IMR-90 (cell line): ENCODE results near the gene IGSF3. TPM values are rescaled to one million over a fixed set of nuclear protein-coding genes. Genes with fewer than 3 reads are reported as not detected.
"Not testable (repeated sequence)": the region's sequence is repeated elsewhere in the genome, so short reads cannot be mapped to it uniquely, and the experiment has no call there.

Experiments
- ATAC-seq: fragments of 200-7000 bp; cut with Tn5 transposase; 2 replicates; pipeline ENCODE4 v1.9.1; 2020; ENCODE audit warnings: low read depth, mild to moderate bottlenecking, moderate library complexity
- BruUV-seq: library from RNA; stranded (reverse); fragments of 400-500 nt; replicated peaks from 2 replicates; lab custom pipeline; 2021; lab: Mats Ljungman, UMichigan
- CTCF ChIA-PET: fragments of 300-600 bp; formaldehyde crosslinking; extraction: SDS; loops from one replicate; lab custom pipeline; 2021; ENCODE audit warnings: antibody characterized with exemption; lab: Yijun Ruan, JAX
- POLR2A ChIA-PET: fragments of 300-600 bp; sonication (Branson Sonifier 250); formaldehyde crosslinking; loops from one replicate; lab custom pipeline; 2022; ENCODE audit warnings: antibody characterized with exemption; ENCODE audit not compliant: unreplicated experiment; lab: Charles Lee
- DNase-seq: peaks from one replicate; pipeline ENCODE4 v3.0.0; 2013
- H2AFZ ChIP-seq: replicated peaks from 2 replicates; pipeline ENCODE3; 2013; ENCODE audit warnings: low read length, mild to moderate bottlenecking; ENCODE audit not compliant: poor library complexity
- H2AK5ac ChIP-seq: 2 replicates; pipeline ENCODE4 v1.6.1; 2013; ENCODE audit warnings: low read depth, low read length, inconsistent platforms
- H2AK9ac ChIP-seq: replicated peaks from 2 replicates; pipeline ENCODE3; 2013; ENCODE audit warnings: mild to moderate bottlenecking, low read depth, low read length, moderate library complexity; ENCODE audit not compliant: poor library complexity
- H2BK120ac ChIP-seq: 2 replicates; pipeline ENCODE4 v1.6.1; 2013; ENCODE audit warnings: low read depth, low read length, inconsistent platforms
- H2BK15ac ChIP-seq: 3 replicates; pipeline ENCODE4 v1.6.1; 2013; ENCODE audit warnings: low read depth, low read length, inconsistent platforms
- H2BK20ac ChIP-seq: 2 replicates; pipeline ENCODE4 v1.6.1; 2013; ENCODE audit warnings: low read depth, mild to moderate bottlenecking, inconsistent platforms, low read length, moderate library complexity
- H2BK5ac ChIP-seq: 2 replicates; pipeline ENCODE4 v1.6.1; 2013; ENCODE audit warnings: mild to moderate bottlenecking, low read depth, low read length, inconsistent platforms; ENCODE audit not compliant: poor library complexity, severe bottlenecking
- H3K14ac ChIP-seq: replicated peaks from 2 replicates; pipeline ENCODE4 v1.6.1; 2013; ENCODE audit warnings: low read depth, low read length, inconsistent platforms
- H3K18ac ChIP-seq: 2 replicates; pipeline ENCODE4 v1.6.1; 2013; ENCODE audit warnings: low read depth, low read length, control low read depth
- H3K23ac ChIP-seq: 2 replicates; pipeline ENCODE4 v1.6.1; 2013; ENCODE audit warnings: low read depth, low read length, inconsistent platforms
- H3K27ac ChIP-seq: 2 replicates; pipeline ENCODE4 v1.5.1; 2013; ENCODE audit warnings: mild to moderate bottlenecking, control low read depth, low read length; ENCODE audit not compliant: insufficient read depth
- H3K27me3 ChIP-seq: 2 replicates; pipeline ENCODE4 v1.6.1; 2013; ENCODE audit warnings: low read length; ENCODE audit not compliant: control insufficient read depth, insufficient read depth
- H3K36me3 ChIP-seq: 2 replicates; pipeline ENCODE4 v1.6.1; 2013; ENCODE audit warnings: low read length, mixed read lengths; ENCODE audit not compliant: control insufficient read depth, insufficient read depth
- H3K4ac ChIP-seq: 2 replicates; pipeline ENCODE4 v1.6.1; 2013; ENCODE audit warnings: low read depth, low read length, inconsistent platforms
- H3K4me1 ChIP-seq: 2 replicates; pipeline ENCODE4 v1.6.1; 2013; ENCODE audit warnings: low read length, mixed read lengths; ENCODE audit not compliant: control insufficient read depth, insufficient read depth
- H3K4me2 ChIP-seq: 2 replicates; pipeline ENCODE4 v1.6.1; 2013; ENCODE audit warnings: low read depth, mild to moderate bottlenecking, control low read depth, low read length, moderate library complexity
- H3K4me3 ChIP-seq: 2 replicates; pipeline ENCODE4 v1.5.1; 2013; ENCODE audit warnings: low read depth, mild to moderate bottlenecking, control low read depth, low read length, moderate library complexity; ENCODE audit not compliant: insufficient read depth
- H3K56ac ChIP-seq: 2 replicates; pipeline ENCODE4 v1.6.1; 2013; ENCODE audit warnings: low read length, inconsistent platforms; ENCODE audit not compliant: insufficient read depth; ENCODE audit errors: extremely low read depth
- H3K79me1 ChIP-seq, 2 experiments: 2 replicates each; pipeline ENCODE4 v1.6.1; 2013; ENCODE audit warnings: low read length in 2 of 2, inconsistent platforms in 1 of 2, low read depth in 1 of 2
- H3K9ac ChIP-seq: 2 replicates; pipeline ENCODE4 v1.6.1; 2013; ENCODE audit warnings: low read depth, low read length, control low read depth
- H3K9me1 ChIP-seq: 2 replicates; pipeline ENCODE4 v1.6.1; 2013; ENCODE audit warnings: low read length, inconsistent platforms; ENCODE audit not compliant: insufficient read depth
- H3K9me3 ChIP-seq: 2 replicates; pipeline ENCODE4 v1.6.1; 2013; ENCODE audit warnings: low read length; ENCODE audit not compliant: control insufficient read depth, insufficient read depth
- H4K20me1 ChIP-seq: 2 replicates; pipeline ENCODE4 v1.6.1; 2013; ENCODE audit warnings: low read length, inconsistent platforms; ENCODE audit not compliant: insufficient read depth
- H4K5ac ChIP-seq: 2 replicates; pipeline ENCODE4 v1.6.1; 2013; ENCODE audit warnings: mild to moderate bottlenecking, low read depth, low read length, control low read depth
- H4K8ac ChIP-seq, 2 experiments: 2 replicates each; pipeline ENCODE4 v1.6.1; 2013; ENCODE audit warnings: low read depth in 2 of 2, low read length in 2 of 2, control low read depth in 1 of 2, inconsistent platforms in 1 of 2
- H4K91ac ChIP-seq: 2 replicates; pipeline ENCODE4 v1.6.1; 2013; ENCODE audit warnings: low read depth, low read length, inconsistent platforms; ENCODE audit not compliant: insufficient read depth
- WGBS, 2 experiments: methylation state at CpG; one replicate each; pipeline versions ENCODE4 v1.1.5 to v1.1.7; 2013; ENCODE audit warnings: missing lambda C conversion rate in 2 of 2; ENCODE audit not compliant: insufficient read length in 1 of 2; ENCODE audit errors: extremely low coverage in 2 of 2; 5-methylcytosine and 5-hydroxymethylcytosine counted together
- dilution Hi-C: fragments of 300-500 bp; cut with HindIII; formaldehyde crosslinking; loops from one replicate; pipeline ENCODE4 v1.14.3; 2018; ENCODE audit warnings: low sequenced_read_pairs; ENCODE audit not compliant: unreplicated experiment
- in situ Hi-C: fragments of 300-500 bp; cut with MboI; formaldehyde crosslinking; loops from 3 replicates; pipeline ENCODE4 v1.14.3; 2019; ENCODE audit warnings: low sequenced_read_pairs, inconsistent platforms, mixed read lengths
- intact Hi-C: fragments of 100-400 bp; cut with micrococcal nuclease; formaldehyde crosslinking; loops from 2 replicates; pipeline ENCODE4 v1.10.0; 2022
- polyA plus RNA-seq, 3 experiments: library from polyadenylated mRNA; depleted of rRNA; stranded (reverse); fragments of >200 nt; gene quantifications; 2 replicates each; pipeline ENCODE4 v1.2.3, GENCODE V29; 2012; ENCODE audit warnings: low replicate concordance in 1 of 3
- total RNA-seq: library from RNA; depleted of rRNA; stranded (reverse); fragments of >200 nt; gene quantifications from 2 replicates; pipeline ENCODE4 v1.2.3, GENCODE V29; 2012

The IGSF3 gene
- total and polyA plus RNA-seq, 2 of the 4 experiments (the other 2 are of a cell fraction), result under 0.01 to 0.02 TPM

GRCh38 chr1:116636584-116636983 is 30.9 kb downstream of the IGSF3 start:
- H3K27me3 ChIP-seq, H2BK20ac ChIP-seq, dilution Hi-C loops, H3K9ac ChIP-seq, H3K9me3 ChIP-seq, H3K18ac ChIP-seq, H3K4me3 ChIP-seq, CTCF ChIA-PET, POLR2A ChIA-PET, H4K91ac ChIP-seq, BruUV-seq, in situ Hi-C loops, H3K79me1 ChIP-seq, H4K8ac ChIP-seq, H3K27ac ChIP-seq, H3K4ac ChIP-seq, H2BK5ac ChIP-seq, H2AK5ac ChIP-seq, ATAC-seq, H3K56ac ChIP-seq, H3K4me1 ChIP-seq, H4K5ac ChIP-seq, H3K36me3 ChIP-seq, H3K14ac ChIP-seq, H3K9me1 ChIP-seq, H4K20me1 ChIP-seq, intact Hi-C loops, H3K4me2 ChIP-seq, H2BK15ac ChIP-seq, H2AFZ ChIP-seq, DNase-seq, H2AK9ac ChIP-seq, H2BK120ac ChIP-seq, H3K23ac ChIP-seq: not testable (repeated sequence)
- no CpG with 5 or more reads among the region's 6 CpGs for WGBS, 2 experiments

GRCh38 chr1:116634386-116634785 is 33.1 kb downstream of the IGSF3 start:
- H3K18ac ChIP-seq, H3K4me1 ChIP-seq, CTCF ChIA-PET, H3K4me2 ChIP-seq, H3K4me3 ChIP-seq, dilution Hi-C loops, H4K5ac ChIP-seq, ATAC-seq, in situ Hi-C loops, H3K14ac ChIP-seq, H3K27me3 ChIP-seq, H3K9me3 ChIP-seq, BruUV-seq, POLR2A ChIA-PET, H2AK9ac ChIP-seq, H2BK20ac ChIP-seq, H2BK5ac ChIP-seq, H3K4ac ChIP-seq, H2AFZ ChIP-seq, H3K56ac ChIP-seq, H4K20me1 ChIP-seq, H2BK120ac ChIP-seq, H3K27ac ChIP-seq, H3K23ac ChIP-seq, DNase-seq, H4K8ac ChIP-seq, H2AK5ac ChIP-seq, intact Hi-C loops, H3K9me1 ChIP-seq, H2BK15ac ChIP-seq, H3K36me3 ChIP-seq, H3K9ac ChIP-seq, H4K91ac ChIP-seq, H3K79me1 ChIP-seq: not testable (repeated sequence)
- WGBS, 2 experiments, result 50% methylated on average over 1 of the region's 4 CpGs; no CpG with 5 or more reads in 1 of the 2 experiments
